ENCODE data around the gene DPP8.

The DPP8 gene

DNA sequence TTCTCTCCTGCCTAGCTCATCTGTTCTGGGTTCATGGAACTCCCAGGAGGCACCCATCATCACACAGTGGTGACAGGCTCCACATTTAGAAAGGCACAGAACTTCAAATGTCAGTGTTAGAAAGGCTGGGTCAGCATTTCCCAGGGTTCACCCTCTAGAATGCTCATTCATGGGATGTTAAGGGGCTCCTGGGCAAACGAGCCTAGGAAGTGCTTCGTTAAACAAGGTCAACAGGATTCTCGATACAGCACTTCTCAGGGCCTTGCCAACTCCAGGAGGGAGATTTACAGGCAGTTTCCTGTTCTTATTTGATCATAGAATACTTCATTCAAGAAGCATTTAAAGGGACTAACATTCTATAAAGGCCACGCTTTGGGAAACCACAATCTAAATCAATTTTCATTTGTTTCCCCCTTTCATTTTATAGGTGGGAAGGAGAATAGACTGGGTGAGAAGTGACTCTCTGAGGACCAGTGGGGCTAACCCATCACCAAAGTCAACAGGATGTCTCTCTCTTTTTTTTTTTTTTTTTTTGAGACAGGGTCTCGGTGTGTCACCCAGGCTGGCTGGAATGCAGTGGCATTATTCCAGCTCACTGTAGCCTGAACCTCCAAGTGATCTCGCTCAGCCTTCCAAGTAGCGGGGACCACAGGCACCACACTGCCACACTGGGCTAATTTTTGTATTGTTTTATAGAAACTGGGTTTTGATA lies 109.0 kb downstream of the DPP8 start:
- H3K27me3 ChIP-seq (ENCODE audit: insufficient read depth, low read length) = 0 out of 2 replicates have a peak, but pooled peaks cover 3% of the 10 kb centered on the region
- H3K4me1 ChIP-seq (ENCODE audit: insufficient read depth, low read length, severe bottlenecking) = peaks cover 7% of the 10 kb centered on the region
- H3K4me2 ChIP-seq (ENCODE audit: low read length) = no peak overlapping the region
- no peaks in the 10 kb centered on the region for H3K9me3 ChIP-seq (ENCODE audit: low read length)
- H3F3A ChIP-seq (ENCODE audit: insufficient read depth, low read length) = no peaks in the 10 kb centered on the region
- no peak overlapping the region for H2AFZ ChIP-seq (ENCODE audit: low read length)
- no peak overlapping the region for H3K27ac ChIP-seq (ENCODE audit: low read depth, low read length, poor library complexity, severe bottlenecking)
- no peaks in the 10 kb centered on the region for H3K9me2 ChIP-seq (ENCODE audit: low read depth, low read length)
- no peaks in the 10 kb centered on the region for H3K79me2 ChIP-seq (ENCODE audit: insufficient read depth, low read length)
- H3K4me3 ChIP-seq (ENCODE audit: low read depth, low read length, poor library complexity, severe bottlenecking) = no peak overlapping the region
- no peak overlapping the region for H3K9ac ChIP-seq (ENCODE audit: low read length)
- H4K20me1 ChIP-seq (ENCODE audit: insufficient read depth, low read length) = no peaks in the 10 kb centered on the region
- TF ChIP-seq EZH2 (IDR thresholded peaks at IDR 0.05; ENCODE audit: borderline replicate concordance, low read length) = no peak
- TF ChIP-seq, protein P1, sequence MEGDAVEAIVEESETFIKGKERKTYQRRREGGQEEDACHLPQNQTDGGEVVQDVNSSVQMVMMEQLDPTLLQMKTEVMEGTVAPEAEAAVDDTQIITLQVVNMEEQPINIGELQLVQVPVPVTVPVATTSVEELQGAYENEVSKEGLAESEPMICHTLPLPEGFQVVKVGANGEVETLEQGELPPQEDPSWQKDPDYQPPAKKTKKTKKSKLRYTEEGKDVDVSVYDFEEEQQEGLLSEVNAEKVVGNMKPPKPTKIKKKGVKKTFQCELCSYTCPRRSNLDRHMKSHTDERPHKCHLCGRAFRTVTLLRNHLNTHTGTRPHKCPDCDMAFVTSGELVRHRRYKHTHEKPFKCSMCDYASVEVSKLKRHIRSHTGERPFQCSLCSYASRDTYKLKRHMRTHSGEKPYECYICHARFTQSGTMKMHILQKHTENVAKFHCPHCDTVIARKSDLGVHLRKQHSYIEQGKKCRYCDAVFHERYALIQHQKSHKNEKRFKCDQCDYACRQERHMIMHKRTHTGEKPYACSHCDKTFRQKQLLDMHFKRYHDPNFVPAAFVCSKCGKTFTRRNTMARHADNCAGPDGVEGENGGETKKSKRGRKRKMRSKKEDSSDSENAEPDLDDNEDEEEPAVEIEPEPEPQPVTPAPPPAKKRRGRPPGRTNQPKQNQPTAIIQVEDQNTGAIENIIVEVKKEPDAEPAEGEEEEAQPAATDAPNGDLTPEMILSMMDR (IDR thresholded peaks at IDR 0.05; ENCODE audit: low read length) = no peak
- no peaks in the 10 kb centered on the region for H3K36me3 ChIP-seq (ENCODE audit: insufficient read depth, low read length)

DNA sequence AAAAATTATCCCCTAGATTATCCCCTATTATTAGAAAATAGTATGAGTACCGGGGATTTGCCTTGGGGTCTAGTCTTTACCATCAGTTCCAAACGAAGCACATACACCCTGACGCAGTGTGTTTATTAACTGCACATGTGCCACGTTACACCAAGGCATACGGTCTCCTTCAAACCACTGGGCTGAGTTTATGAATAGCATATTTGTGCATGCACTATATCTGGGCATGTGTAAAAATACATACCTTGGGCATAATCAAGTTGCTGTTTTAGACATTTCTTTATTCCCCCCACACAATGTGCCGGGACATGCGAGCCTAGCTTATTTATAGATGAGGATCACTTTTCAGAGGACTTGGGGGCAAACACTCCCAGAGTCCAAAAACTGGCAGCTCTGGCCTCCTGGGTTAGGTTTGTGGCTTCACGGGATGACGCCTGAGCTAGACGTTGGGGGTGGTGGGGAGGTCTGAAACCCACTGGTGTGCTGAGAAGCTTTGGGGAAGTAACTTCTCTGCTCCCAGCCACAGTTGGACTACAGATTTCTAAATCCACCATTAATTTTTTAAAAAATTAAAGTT lies 111.0 kb downstream of the DPP8 start:
- Histone ChIP-seq H3F3A (ENCODE audit: insufficient read depth, low read length) (no peaks in the 10 kb centered on the region), H3K4me2 (ENCODE audit: low read length) (no peak overlapping the region), H3K9me3 (ENCODE audit: low read length) (no peaks in the 10 kb centered on the region), H4K20me1 (ENCODE audit: insufficient read depth, low read length) (no peaks in the 10 kb centered on the region), H3K36me3 (ENCODE audit: insufficient read depth, low read length) (no peaks in the 10 kb centered on the region), H3K9me2 (ENCODE audit: low read depth, low read length) (no peaks in the 10 kb centered on the region), H2AFZ (ENCODE audit: low read length) (no peak overlapping the region), H3K27me3 (ENCODE audit: insufficient read depth, low read length) (0 out of 2 replicates have a peak, but pooled peaks cover 3% of the 10 kb centered on the region), H3K4me3 (ENCODE audit: low read depth, low read length, poor library complexity, severe bottlenecking) (no peak overlapping the region), H3K4me1 (ENCODE audit: insufficient read depth, low read length, severe bottlenecking) (peaks cover 7% of the 10 kb centered on the region), H3K9ac (ENCODE audit: low read length) (no peak overlapping the region), H3K27ac (ENCODE audit: low read depth, low read length, poor library complexity, severe bottlenecking) (no peak overlapping the region), H3K79me2 (ENCODE audit: insufficient read depth, low read length) (no peaks in the 10 kb centered on the region)
- no peak for TF ChIP-seq EZH2 (IDR thresholded peaks at IDR 0.05; ENCODE audit: borderline replicate concordance, low read length)
- TF ChIP-seq, protein P1 (IDR thresholded peaks at IDR 0.05; ENCODE audit: low read length) = no peak

DNA sequence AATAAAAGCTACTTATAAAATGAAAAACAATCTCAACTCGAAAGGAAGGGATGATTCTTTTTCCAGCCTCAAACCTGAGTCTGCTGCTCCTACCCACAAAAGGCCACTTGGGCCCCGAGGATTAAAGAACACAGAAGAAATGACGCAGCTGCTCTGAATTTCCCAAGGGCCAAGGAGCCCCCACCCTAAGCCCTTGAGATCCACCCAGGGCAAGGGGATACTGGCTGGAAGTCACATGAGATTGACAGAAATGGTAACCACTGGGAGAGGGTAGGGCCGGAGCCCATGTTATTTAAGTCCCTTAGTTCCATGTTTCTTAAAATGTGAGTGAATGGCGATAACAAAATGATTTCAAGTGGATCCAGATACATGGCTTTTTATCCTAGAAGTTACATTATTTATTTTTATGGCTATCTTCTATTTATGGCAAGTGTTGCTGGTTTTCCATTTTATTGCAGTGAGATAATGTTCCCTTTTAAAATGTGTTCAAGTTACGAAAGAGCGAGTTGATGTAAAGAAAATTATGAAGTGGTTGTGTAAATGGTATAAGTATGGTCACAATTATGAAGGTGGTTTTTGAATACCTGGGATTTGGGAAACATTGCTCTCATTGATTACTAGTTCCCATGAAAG lies 111.6 kb downstream of the DPP8 start:
- no peak overlapping the region for H2AFZ ChIP-seq (ENCODE audit: low read length)
- H3K9me2 ChIP-seq (ENCODE audit: low read depth, low read length) = no peaks in the 10 kb centered on the region
- H3K9me3 ChIP-seq (ENCODE audit: low read length) = no peaks in the 10 kb centered on the region
- peaks cover 7% of the 10 kb centered on the region for H3K4me1 ChIP-seq (ENCODE audit: insufficient read depth, low read length, severe bottlenecking)
- H3K27ac ChIP-seq (ENCODE audit: low read depth, low read length, poor library complexity, severe bottlenecking) = no peak overlapping the region
- H3K79me2 ChIP-seq (ENCODE audit: insufficient read depth, low read length) = no peaks in the 10 kb centered on the region
- no peaks in the 10 kb centered on the region for H3F3A ChIP-seq (ENCODE audit: insufficient read depth, low read length)
- 0 out of 2 replicates have a peak, but pooled peaks cover 3% of the 10 kb centered on the region for H3K27me3 ChIP-seq (ENCODE audit: insufficient read depth, low read length)
- no peak for TF ChIP-seq EZH2 (IDR thresholded peaks at IDR 0.05; ENCODE audit: borderline replicate concordance, low read length)
- TF ChIP-seq, protein P1 (IDR thresholded peaks at IDR 0.05; ENCODE audit: low read length) = no peak
- no peaks in the 10 kb centered on the region for H4K20me1 ChIP-seq (ENCODE audit: insufficient read depth, low read length)
- no peak overlapping the region for H3K4me2 ChIP-seq (ENCODE audit: low read length)
- no peak overlapping the region for H3K4me3 ChIP-seq (ENCODE audit: low read depth, low read length, poor library complexity, severe bottlenecking)
- H3K9ac ChIP-seq (ENCODE audit: low read length) = no peak overlapping the region
- H3K36me3 ChIP-seq (ENCODE audit: insufficient read depth, low read length) = no peaks in the 10 kb centered on the region

Measured in OCI-LY1 (cell line).